Keratinocyte (primary cell): Measurements from ENCODE around the gene OR51F2. TPM values are rescaled to one million over a fixed set of nuclear protein-coding genes. Genes with fewer than 3 reads are reported as not detected.
"Not testable (repeated sequence)": the region's sequence is repeated elsewhere in the genome, so short reads cannot be mapped to it uniquely, and the experiment has no call there.

Experiments used
- DNase-seq: peaks from one replicate; pipeline ENCODE4 v3.0.0-alpha.2; 2011; ENCODE audit warnings: low read depth, missing footprints, low spot score
- FAIRE-seq: peaks from 2 replicates; lab custom pipeline; 2011; peaks lifted over from hg19 to GRCh38; lab: Jason Lieb, UNC
- H2AFZ ChIP-seq: 2 replicates; pipeline ENCODE4 v1.6.0; 2012; ENCODE audit warnings: low read length, control low read depth, inconsistent platforms; ENCODE audit not compliant: control insufficient read depth
- H3K27ac ChIP-seq: 2 replicates; pipeline ENCODE4 v1.5.1; 2011; ENCODE audit warnings: low read length; ENCODE audit not compliant: control insufficient read depth, insufficient read depth
- H3K27me3 ChIP-seq: 3 replicates; pipeline ENCODE4 v1.6.0; 2011; ENCODE audit warnings: low read length; ENCODE audit not compliant: control insufficient read depth, insufficient read depth; ENCODE audit errors: extremely low read depth
- H3K36me3 ChIP-seq, 2 experiments: 2 replicates in 1 of 2; 3 replicates in 1 of 2; pipeline ENCODE4 v1.5.1; 2011; ENCODE audit warnings: low read length in 2 of 2, mild to moderate bottlenecking in 1 of 2; ENCODE audit not compliant: control insufficient read depth in 2 of 2, insufficient read depth in 2 of 2; ENCODE audit errors: extremely low read depth in 1 of 2
- H3K4me1 ChIP-seq: 3 replicates; pipeline ENCODE4 v1.5.1; 2011; ENCODE audit warnings: low read length; ENCODE audit not compliant: control insufficient read depth, insufficient read depth; ENCODE audit errors: extremely low read depth
- H3K4me2 ChIP-seq: 3 replicates; pipeline ENCODE4 v1.6.0; 2011; ENCODE audit warnings: low read depth, low read length; ENCODE audit not compliant: control insufficient read depth, insufficient read depth; ENCODE audit errors: extremely low read depth
- H3K4me3 ChIP-seq, 3 experiments: fragments of 200-600 bp in 1 of 3; sonication (generic) in 1 of 3; 2 replicates in 2 of 3; 3 replicates in 1 of 3; pipeline ENCODE4 v1.5.1; 2011 to 2016; ENCODE audit warnings: low read length in 3 of 3, mild to moderate bottlenecking in 3 of 3, control low read depth in 2 of 3, inconsistent platforms in 1 of 3, low read depth in 1 of 3, mixed read lengths in 1 of 3, mixed run types in 1 of 3, moderate library complexity in 1 of 3; ENCODE audit not compliant: control insufficient read depth in 2 of 3, insufficient read depth in 2 of 3; ENCODE audit errors: extremely low read depth in 1 of 3
- H3K79me2 ChIP-seq: 2 replicates; pipeline ENCODE4 v1.6.0; 2012; ENCODE audit warnings: low read length; ENCODE audit not compliant: control insufficient read depth, insufficient read depth
- H3K9ac ChIP-seq: 3 replicates; pipeline ENCODE4 v1.6.0; 2011; ENCODE audit warnings: low read length; ENCODE audit not compliant: control insufficient read depth, insufficient read depth; ENCODE audit errors: extremely low read depth
- H3K9me1 ChIP-seq: 3 replicates; pipeline ENCODE4 v1.6.0; 2011; ENCODE audit warnings: low read length; ENCODE audit not compliant: control insufficient read depth, insufficient read depth; ENCODE audit errors: extremely low read depth
- H3K9me3 ChIP-seq: 2 replicates; pipeline ENCODE4 v1.5.1; 2012; ENCODE audit warnings: low read depth, low read length; ENCODE audit not compliant: control insufficient read depth
- H4K20me1 ChIP-seq: 3 replicates; pipeline ENCODE4 v1.6.0; 2011; ENCODE audit warnings: low read length; ENCODE audit not compliant: control insufficient read depth, insufficient read depth; ENCODE audit errors: extremely low read depth
- EZH2 ChIP-seq: IDR thresholded peaks from one replicate; pipeline ENCODE4 v1.6.1; 2012; ENCODE audit warnings: inconsistent platforms, mild to moderate bottlenecking, low read length, moderate library complexity
- dilution Hi-C: fragments of 300-500 bp; cut with MboI; formaldehyde crosslinking; loops from one replicate; pipeline ENCODE4 v1.7.0; 2020; ENCODE audit warnings: low sequenced_read_pairs; ENCODE audit not compliant: extremely low pct_ligation_motif_present
- polyA plus RNA-seq, 5 experiments: library from polyadenylated mRNA; depleted of rRNA in 3 of 5; stranded (reverse) in 3 of 5; stranded (forward) in 1 of 5; unstranded in 1 of 5; fragments of >200 nt; gene quantifications; 1 replicate in 1 of 5; 2 replicates in 3 of 5; 3 replicates in 1 of 5; pipeline versions ENCODE4 v1.2.1 to v1.2.3, GENCODE V29; 2011 to 2012; ENCODE audit warnings: missing spikeins in 2 of 5, low read depth in 1 of 5, low replicate concordance in 1 of 5
- TF ChIP-seq, protein P1 (sequence below), 3 experiments: IDR thresholded peaks in 1 of 3; conservative IDR thresholded peaks in 1 of 3; optimal IDR thresholded peaks in 1 of 3; 2 replicates in 2 of 3; 3 replicates in 1 of 3; pipeline versions ENCODE3 to v1.5.1; 2011; ENCODE audit warnings: low read length in 3 of 3, mild to moderate bottlenecking in 3 of 3, moderate library complexity in 2 of 3, control low read depth in 1 of 3, inconsistent platforms in 1 of 3; ENCODE audit not compliant: insufficient read depth in 2 of 3; ENCODE audit errors: extremely low read depth in 1 of 3

The OR51F2 gene
- polyA plus RNA-seq, 1 donor (not counting 4 experiments of a cell fraction or from before 2014, with no cell fraction given): not detected

DNA sequence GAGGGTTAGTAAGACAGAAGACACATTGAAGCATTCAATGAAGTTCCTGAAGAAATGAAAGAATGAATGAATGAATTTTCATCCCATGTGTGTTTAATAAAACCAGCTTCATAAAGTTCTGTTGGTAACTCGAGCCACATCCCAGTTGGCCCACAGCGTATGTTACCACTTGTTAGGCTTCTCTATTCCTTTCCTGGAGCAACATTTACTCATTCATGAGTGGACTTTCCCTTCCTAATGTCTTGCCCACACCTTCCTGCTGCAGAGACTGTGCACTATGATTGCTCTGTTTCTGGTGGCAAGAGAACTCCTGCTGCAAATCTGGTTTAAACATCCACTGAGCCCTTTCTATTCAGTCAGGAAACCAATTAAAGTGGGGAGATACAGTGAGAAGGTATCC, 23.9 kb upstream of the OR51F2 start:
- DNase-seq (no peak), FAIRE-seq (no peak)
- no peaks in the 10 kb centered on the region for H3K9me1 ChIP-seq
- no peaks in the 10 kb centered on the region for H3K9me3 ChIP-seq
- H3K27ac ChIP-seq: no peak overlapping the region
- H3K36me3 ChIP-seq: no peaks in the 10 kb centered on the region
- H3K4me2 ChIP-seq: no peak overlapping the region
- no peaks in the 10 kb centered on the region for H3K79me2 ChIP-seq
- no peak overlapping the region for H3K4me3 ChIP-seq
- H3K4me1 ChIP-seq: no peaks in the 10 kb centered on the region
- no peak overlapping the region for H2AFZ ChIP-seq
- no peak for TF ChIP-seq EZH2
- TF ChIP-seq, protein P1, sequence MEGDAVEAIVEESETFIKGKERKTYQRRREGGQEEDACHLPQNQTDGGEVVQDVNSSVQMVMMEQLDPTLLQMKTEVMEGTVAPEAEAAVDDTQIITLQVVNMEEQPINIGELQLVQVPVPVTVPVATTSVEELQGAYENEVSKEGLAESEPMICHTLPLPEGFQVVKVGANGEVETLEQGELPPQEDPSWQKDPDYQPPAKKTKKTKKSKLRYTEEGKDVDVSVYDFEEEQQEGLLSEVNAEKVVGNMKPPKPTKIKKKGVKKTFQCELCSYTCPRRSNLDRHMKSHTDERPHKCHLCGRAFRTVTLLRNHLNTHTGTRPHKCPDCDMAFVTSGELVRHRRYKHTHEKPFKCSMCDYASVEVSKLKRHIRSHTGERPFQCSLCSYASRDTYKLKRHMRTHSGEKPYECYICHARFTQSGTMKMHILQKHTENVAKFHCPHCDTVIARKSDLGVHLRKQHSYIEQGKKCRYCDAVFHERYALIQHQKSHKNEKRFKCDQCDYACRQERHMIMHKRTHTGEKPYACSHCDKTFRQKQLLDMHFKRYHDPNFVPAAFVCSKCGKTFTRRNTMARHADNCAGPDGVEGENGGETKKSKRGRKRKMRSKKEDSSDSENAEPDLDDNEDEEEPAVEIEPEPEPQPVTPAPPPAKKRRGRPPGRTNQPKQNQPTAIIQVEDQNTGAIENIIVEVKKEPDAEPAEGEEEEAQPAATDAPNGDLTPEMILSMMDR (optimal IDR thresholded peaks at IDR 0.05 in 1 of 3, IDR thresholded peaks at IDR 0.05 in 1 of 3, conservative IDR thresholded peaks at IDR 0.05 in 1 of 3; ENCODE audit: extremely low read depth in 1 of 3, insufficient read depth in 2 of 3, low read length in 3 of 3): no peak
- H4K20me1 ChIP-seq: no peaks in the 10 kb centered on the region
- dilution Hi-C loops: no loop called here
- no peaks in the 10 kb centered on the region for H3K27me3 ChIP-seq
- H3K9ac ChIP-seq: no peak overlapping the region

GRCh38 chr11:4798427-4799183, 22.5 kb upstream of the OR51F2 start:
- no peaks in the 10 kb centered on the region for H3K36me3 ChIP-seq
- TF ChIP-seq, protein P1 (optimal IDR thresholded peaks at IDR 0.05 in 1 of 3, IDR thresholded peaks at IDR 0.05 in 1 of 3, conservative IDR thresholded peaks at IDR 0.05 in 1 of 3; ENCODE audit: extremely low read depth in 1 of 3, insufficient read depth in 2 of 3, low read length in 3 of 3): no peak
- no peak for TF ChIP-seq EZH2
- no peaks in the 10 kb centered on the region for H3K9me3 ChIP-seq
- FAIRE-seq (no peak), DNase-seq (no peak)
- no peak overlapping the region for H3K9ac ChIP-seq
- H3K4me1 ChIP-seq: no peaks in the 10 kb centered on the region
- H4K20me1 ChIP-seq: no peaks in the 10 kb centered on the region
- H2AFZ ChIP-seq: no peak overlapping the region
- dilution Hi-C loops: no loop called here
- H3K79me2 ChIP-seq: no peaks in the 10 kb centered on the region
- H3K4me3 ChIP-seq: no peak overlapping the region
- no peak overlapping the region for H3K4me2 ChIP-seq
- H3K27ac ChIP-seq: no peak overlapping the region
- H3K27me3 ChIP-seq: no peaks in the 10 kb centered on the region
- H3K9me1 ChIP-seq: no peaks in the 10 kb centered on the region

DNA sequence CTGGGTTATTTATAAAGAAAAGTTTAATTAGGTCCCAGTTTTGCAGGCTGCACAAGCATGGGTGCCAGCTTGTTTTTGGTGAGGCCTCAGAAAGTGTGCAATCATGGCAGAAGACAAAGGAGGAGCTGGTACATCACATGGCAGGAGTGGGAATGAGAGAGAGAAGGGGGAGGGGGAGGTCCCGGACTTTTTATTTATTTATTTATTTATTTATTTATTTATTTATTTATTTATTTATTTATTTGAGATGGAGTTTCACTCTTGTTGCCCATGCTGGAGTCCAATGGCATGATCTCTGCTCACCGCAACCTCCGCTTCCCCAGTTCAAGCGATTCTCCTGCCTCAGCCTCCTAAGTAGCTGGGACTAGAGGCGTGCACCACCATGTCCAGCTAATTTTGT, 19.8 kb upstream of the OR51F2 start:
- dilution Hi-C loops: not testable (repeated sequence)

More for the DNA sequence above, 19.8 kb upstream of the OR51F2 start:
- not testable (repeated sequence) for H3K4me3 ChIP-seq, H3K9ac ChIP-seq, FAIRE-seq, H3K27me3 ChIP-seq, H3K27ac ChIP-seq, H3K9me3 ChIP-seq, DNase-seq, H4K20me1 ChIP-seq, H3K79me2 ChIP-seq, H2AFZ ChIP-seq, H3K4me2 ChIP-seq, H3K9me1 ChIP-seq, H3K36me3 ChIP-seq, H3K4me1 ChIP-seq
